Uterus (tissue), 2 donors: Measurements from ENCODE around the gene IGF1R.

Source experiments
- CTCF ChIP-seq, 4 experiments: fragments of 200-600 bp in 2 of 4; fragments of 450-650 bp in 2 of 4; sonication (generic) in 2 of 4; IDR thresholded peaks; one replicate each; pipeline ENCODE4 v1.5.1; 2016 to 2019; ENCODE audit warnings: antibody characterized with exemption in 4 of 4, mild to moderate bottlenecking in 2 of 4, moderate library complexity in 1 of 4
- POLR2A ChIP-seq, 2 donors: fragments of 450-650 bp; IDR thresholded peaks; one replicate each; pipeline ENCODE4 v1.6.1; 2016; ENCODE audit warnings: antibody characterized with exemption in 2 of 2, mild to moderate bottlenecking in 1 of 2, moderate library complexity in 1 of 2

- TF ChIP-seq CTCF (IDR thresholded peaks at IDR 0.05): no peak
- no peak for TF ChIP-seq POLR2A (IDR thresholded peaks at IDR 0.05)
These were observed 308.6 kb downstream of the IGF1R start for GRCh38 chr15:98956796-98957553.
